Measurements from ENCODE around the gene DCUN1D1.

Gene DCUN1D1

DNA sequence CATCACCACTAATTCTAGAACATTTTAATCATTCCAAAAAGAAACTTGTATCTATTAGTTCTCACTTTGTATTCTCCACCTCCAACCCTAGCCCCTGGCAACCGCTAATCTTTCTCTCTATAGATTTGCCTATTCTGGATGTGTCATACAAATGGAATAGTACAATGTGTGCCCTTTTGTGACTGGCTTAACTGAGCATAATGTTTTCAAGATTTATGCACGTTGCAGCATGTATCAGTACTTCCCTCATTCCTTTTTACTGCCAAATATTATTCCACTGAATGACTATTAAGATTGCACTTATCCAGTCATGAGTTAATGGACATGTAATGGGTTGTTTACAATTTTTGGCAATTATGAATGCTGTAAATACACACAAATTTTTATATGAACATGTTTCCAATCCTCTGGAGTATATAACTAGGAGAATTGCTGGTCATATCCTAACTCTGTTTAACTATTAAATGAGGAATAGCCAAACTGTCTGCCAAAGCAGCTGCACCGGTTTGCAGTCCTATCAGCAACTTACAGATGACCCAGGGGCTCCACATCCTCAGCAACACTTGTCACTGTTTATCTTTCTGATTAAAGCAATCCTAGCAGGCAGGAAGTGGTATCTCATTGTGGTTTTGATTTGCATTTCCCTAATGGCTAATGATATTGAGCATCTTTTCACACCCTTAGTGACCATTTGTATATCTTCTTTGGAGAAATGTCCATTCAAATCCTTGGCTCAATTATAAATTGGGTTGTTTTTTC, 42.9 kb downstream of the DCUN1D1 start:
- DNase-seq (ENCODE audit: low read depth): no peak
- H3K4me3 ChIP-seq (ENCODE audit: low read length): no peak overlapping the region
- TF ChIP-seq, protein P1, sequence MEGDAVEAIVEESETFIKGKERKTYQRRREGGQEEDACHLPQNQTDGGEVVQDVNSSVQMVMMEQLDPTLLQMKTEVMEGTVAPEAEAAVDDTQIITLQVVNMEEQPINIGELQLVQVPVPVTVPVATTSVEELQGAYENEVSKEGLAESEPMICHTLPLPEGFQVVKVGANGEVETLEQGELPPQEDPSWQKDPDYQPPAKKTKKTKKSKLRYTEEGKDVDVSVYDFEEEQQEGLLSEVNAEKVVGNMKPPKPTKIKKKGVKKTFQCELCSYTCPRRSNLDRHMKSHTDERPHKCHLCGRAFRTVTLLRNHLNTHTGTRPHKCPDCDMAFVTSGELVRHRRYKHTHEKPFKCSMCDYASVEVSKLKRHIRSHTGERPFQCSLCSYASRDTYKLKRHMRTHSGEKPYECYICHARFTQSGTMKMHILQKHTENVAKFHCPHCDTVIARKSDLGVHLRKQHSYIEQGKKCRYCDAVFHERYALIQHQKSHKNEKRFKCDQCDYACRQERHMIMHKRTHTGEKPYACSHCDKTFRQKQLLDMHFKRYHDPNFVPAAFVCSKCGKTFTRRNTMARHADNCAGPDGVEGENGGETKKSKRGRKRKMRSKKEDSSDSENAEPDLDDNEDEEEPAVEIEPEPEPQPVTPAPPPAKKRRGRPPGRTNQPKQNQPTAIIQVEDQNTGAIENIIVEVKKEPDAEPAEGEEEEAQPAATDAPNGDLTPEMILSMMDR (conservative IDR thresholded peaks at IDR 0.05; ENCODE audit: low read length): no peak

- H3K4me3 ChIP-seq (ENCODE audit: low read length): no peak overlapping the region
- no peak for DNase-seq (ENCODE audit: low read depth)
- TF ChIP-seq, protein P1 (conservative IDR thresholded peaks at IDR 0.05; ENCODE audit: low read length): no peak
These were observed 43.4 kb downstream of the DCUN1D1 start for GRCh38 chr3:182936918-182937285.

DNA sequence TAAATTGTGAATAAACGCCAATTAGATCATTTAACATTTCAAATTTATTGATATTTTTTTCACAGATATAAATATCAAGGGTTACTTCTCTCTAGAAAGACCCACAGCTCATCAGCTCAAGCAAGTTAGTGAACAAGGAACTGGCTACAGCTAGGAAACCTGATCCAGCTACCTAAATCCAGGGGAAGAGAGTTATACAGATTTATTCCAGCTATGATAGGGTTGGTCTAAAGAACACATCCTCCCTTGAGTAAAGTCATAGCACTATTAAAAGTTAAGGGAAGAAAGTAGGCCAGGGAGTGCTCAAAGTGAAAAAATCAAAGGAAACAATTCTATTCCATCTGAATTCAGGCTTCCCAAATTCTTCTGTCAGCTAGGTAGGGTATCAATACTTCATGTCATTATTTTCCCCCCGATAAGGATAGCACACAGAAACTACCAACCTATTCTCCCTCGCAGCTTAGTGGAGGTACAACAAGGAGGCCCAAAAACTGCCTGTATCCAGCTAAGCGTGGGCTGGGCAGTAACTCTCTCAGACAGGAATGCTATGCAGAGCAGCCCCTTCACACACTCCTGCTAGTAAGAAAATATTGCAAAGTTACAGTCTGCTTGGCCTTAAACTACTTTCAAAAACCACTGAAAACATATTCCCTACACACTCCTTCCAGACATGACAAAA, 44.0 kb downstream of the DCUN1D1 start:
- TF ChIP-seq, protein P1 (conservative IDR thresholded peaks at IDR 0.05; ENCODE audit: low read length): no peak
- no peak for DNase-seq (ENCODE audit: low read depth)
- no peak overlapping the region for H3K4me3 ChIP-seq (ENCODE audit: low read length)

- no peak for DNase-seq (ENCODE audit: low read depth)
- TF ChIP-seq, protein P1 (conservative IDR thresholded peaks at IDR 0.05; ENCODE audit: low read length): no peak
- H3K4me3 ChIP-seq (ENCODE audit: low read length): no peak overlapping the region
These were observed 44.5 kb downstream of the DCUN1D1 start for GRCh38 chr3:182935803-182936202.

- TF ChIP-seq, protein P1 (conservative IDR thresholded peaks at IDR 0.05; ENCODE audit: low read length): no peak
- no peak for DNase-seq (ENCODE audit: low read depth)
- no peak overlapping the region for H3K4me3 ChIP-seq (ENCODE audit: low read length)
These were observed 54.4 kb downstream of the DCUN1D1 start for GRCh38 chr3:182925944-182926337.

DNA sequence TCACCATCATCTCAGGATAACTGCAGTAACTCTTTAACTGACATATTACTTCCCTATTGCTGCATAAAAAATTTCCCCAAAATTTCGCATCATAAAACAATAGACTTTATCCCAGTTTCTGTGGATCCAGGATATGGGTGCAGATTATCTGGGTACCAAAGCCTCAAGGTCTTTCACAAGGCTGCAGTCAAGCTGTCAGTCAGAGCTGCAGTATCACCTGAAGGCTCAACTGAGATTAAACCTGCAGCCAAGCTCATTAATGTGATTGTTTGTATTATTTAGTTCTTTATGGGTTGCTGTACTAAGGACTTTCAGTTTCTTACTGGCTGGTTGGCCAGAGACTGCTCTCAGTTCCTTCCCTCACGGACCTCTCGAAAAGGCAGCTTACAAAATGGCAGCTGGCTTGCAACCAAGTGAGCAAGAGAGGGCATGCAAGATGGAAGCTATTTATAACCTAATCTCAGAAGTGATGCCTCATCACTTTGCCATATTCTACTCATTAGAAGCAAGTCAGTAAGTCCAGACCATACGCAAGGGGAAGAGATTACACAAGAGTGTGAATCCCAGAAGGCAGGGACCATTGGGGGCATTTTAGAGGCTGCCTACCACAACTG, 54.9 kb downstream of the DCUN1D1 start:
- TF ChIP-seq, protein P1 (conservative IDR thresholded peaks at IDR 0.05; ENCODE audit: low read length): no peak
- no peak overlapping the region for H3K4me3 ChIP-seq (ENCODE audit: low read length)
- peak; percentile 89 for DNase-seq (ENCODE audit: low read depth)

Measured in AG10803 (cell line).